PC-9 (cell line): ENCODE data around the gene SLC43A3.

Source experiments
- EZH2 ChIP-seq: fragments of 200-600 bp; sonication (generic); IDR thresholded peaks from 2 replicates; pipeline ENCODE4 v1.8.0; 2017; ENCODE audit warnings: antibody characterized with exemption, low read depth
- TF ChIP-seq, protein P1 (sequence below): fragments of 200-600 bp; sonication (generic); conservative IDR thresholded peaks from 2 replicates; pipeline ENCODE4 v1.6.1; 2017; ENCODE audit warnings: mixed run types, antibody characterized with exemption, mild to moderate bottlenecking, moderate library complexity

DNA sequence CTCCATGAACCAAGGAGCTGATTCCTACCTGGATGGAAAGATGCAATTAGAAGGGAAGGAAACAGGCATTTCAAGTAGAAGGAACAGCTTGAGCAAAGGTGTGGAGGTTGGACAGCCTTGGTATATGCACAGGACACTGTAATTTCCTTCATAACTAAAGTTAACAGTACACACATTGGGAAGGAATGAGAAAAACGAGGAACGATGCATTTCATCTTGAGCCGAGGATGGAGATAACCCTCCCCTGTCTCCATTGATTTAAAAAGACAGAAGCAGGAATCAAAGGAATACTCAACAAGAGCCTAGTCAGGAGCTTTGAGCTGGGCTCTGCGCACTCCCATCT lies 34.2 kb downstream of the SLC43A3 start:
- no peak for TF ChIP-seq EZH2
- TF ChIP-seq, protein P1, sequence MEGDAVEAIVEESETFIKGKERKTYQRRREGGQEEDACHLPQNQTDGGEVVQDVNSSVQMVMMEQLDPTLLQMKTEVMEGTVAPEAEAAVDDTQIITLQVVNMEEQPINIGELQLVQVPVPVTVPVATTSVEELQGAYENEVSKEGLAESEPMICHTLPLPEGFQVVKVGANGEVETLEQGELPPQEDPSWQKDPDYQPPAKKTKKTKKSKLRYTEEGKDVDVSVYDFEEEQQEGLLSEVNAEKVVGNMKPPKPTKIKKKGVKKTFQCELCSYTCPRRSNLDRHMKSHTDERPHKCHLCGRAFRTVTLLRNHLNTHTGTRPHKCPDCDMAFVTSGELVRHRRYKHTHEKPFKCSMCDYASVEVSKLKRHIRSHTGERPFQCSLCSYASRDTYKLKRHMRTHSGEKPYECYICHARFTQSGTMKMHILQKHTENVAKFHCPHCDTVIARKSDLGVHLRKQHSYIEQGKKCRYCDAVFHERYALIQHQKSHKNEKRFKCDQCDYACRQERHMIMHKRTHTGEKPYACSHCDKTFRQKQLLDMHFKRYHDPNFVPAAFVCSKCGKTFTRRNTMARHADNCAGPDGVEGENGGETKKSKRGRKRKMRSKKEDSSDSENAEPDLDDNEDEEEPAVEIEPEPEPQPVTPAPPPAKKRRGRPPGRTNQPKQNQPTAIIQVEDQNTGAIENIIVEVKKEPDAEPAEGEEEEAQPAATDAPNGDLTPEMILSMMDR = no peak
